A673 (cell line): ENCODE data around the gene CDK11B.
"Not testable (repeated sequence)": the region's sequence is repeated elsewhere in the genome, so short reads cannot be mapped to it uniquely, and the experiment has no call there.

ENCODE experiments used
- EZH2 ChIP-seq: fragments of 200-600 bp; sonication (generic); IDR thresholded peaks from 2 replicates; pipeline ENCODE4 v1.6.1; 2017; ENCODE audit warnings: borderline replicate concordance, low read depth, mild to moderate bottlenecking, mixed read lengths, antibody characterized with exemption, low read length; ENCODE audit not compliant: poor library complexity, severe bottlenecking
- TF ChIP-seq, protein P1 (sequence below): fragments of 300-800, 200-600 bp; sonication (generic); conservative IDR thresholded peaks from 2 replicates; pipeline ENCODE4 v1.5.1; 2017; ENCODE audit warnings: low read depth, mild to moderate bottlenecking, antibody characterized with exemption, low read length, moderate library complexity, mixed read lengths

DNA sequence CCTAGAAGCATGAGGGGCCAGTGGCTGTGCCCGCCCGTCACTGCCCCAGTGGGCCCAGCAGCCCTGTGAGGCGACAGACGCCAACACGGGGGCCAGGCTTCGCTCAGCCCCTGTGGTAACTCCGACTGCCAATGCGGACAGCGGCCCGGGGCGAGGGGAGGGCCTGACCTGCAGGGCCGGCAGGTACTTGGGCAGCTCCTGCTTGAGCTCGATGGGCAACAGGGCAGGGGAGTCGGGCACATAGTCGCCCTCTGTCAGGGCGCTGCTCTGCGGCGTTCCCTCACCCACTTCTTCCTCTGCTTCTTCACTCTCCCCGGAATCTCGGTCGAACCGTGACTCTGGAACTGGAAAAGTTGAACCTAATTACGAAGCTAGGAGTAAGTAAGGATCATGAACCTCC is 48.4 kb upstream of the CDK11B start:
- TF ChIP-seq, protein P1, sequence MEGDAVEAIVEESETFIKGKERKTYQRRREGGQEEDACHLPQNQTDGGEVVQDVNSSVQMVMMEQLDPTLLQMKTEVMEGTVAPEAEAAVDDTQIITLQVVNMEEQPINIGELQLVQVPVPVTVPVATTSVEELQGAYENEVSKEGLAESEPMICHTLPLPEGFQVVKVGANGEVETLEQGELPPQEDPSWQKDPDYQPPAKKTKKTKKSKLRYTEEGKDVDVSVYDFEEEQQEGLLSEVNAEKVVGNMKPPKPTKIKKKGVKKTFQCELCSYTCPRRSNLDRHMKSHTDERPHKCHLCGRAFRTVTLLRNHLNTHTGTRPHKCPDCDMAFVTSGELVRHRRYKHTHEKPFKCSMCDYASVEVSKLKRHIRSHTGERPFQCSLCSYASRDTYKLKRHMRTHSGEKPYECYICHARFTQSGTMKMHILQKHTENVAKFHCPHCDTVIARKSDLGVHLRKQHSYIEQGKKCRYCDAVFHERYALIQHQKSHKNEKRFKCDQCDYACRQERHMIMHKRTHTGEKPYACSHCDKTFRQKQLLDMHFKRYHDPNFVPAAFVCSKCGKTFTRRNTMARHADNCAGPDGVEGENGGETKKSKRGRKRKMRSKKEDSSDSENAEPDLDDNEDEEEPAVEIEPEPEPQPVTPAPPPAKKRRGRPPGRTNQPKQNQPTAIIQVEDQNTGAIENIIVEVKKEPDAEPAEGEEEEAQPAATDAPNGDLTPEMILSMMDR: not testable (repeated sequence)
- TF ChIP-seq EZH2: not testable (repeated sequence)
